Peyer's patch (tissue), 4 donors: Measurements from ENCODE around the gene TRMT2A. TPM values are rescaled to one million over a fixed set of nuclear protein-coding genes. Genes with fewer than 3 reads are reported as not detected.

Experiments used
- DNase-seq, 3 donors: peaks; one replicate each; pipeline ENCODE4 v3.0.0-alpha.2; 2017 to 2019
- H3K27ac ChIP-seq, 4 donors: fragments of 200-600 bp; sonication (generic); one replicate each; pipeline ENCODE4 v1.5.1; 2016 to 2019
- H3K27me3 ChIP-seq, 2 donors: fragments of 200-600 bp; sonication (generic); one replicate each; pipeline ENCODE4 v1.5.1; 2019
- H3K36me3 ChIP-seq, 3 donors: fragments of 200-600 bp; sonication (generic); one replicate each; pipeline ENCODE4 v1.5.1; 2016 to 2019
- H3K4me1 ChIP-seq, 4 donors: fragments of 200-600 bp; sonication (generic); one replicate each; pipeline ENCODE4 v1.5.1; 2016 to 2019
- H3K4me3 ChIP-seq, 4 donors: fragments of 200-600 bp; sonication (generic); 1 replicate in 3 of 4; 2 replicates in 1 of 4; pipeline ENCODE4 v1.5.1; 2016 to 2019; ENCODE audit warnings: mild to moderate bottlenecking in 1 of 4
- H3K9me3 ChIP-seq, 4 donors: fragments of 200-600 bp; sonication (generic); one replicate each; pipeline ENCODE4 v1.5.1; 2016 to 2019; ENCODE audit warnings: mild to moderate bottlenecking in 1 of 4
- POLR2A ChIP-seq, 2 donors: fragments of 450-650 bp; IDR thresholded peaks; one replicate each; pipeline ENCODE4 v1.5.1; 2017; ENCODE audit warnings: antibody characterized with exemption in 2 of 2, mild to moderate bottlenecking in 2 of 2, moderate library complexity in 2 of 2
- total RNA-seq, 4 donors: library from RNA; depleted of rRNA; stranded (reverse); fragments of >200 nt; gene quantifications; one replicate each; pipeline ENCODE4 v1.1.0, GENCODE V29; 2016
- TF ChIP-seq, protein P1 (sequence below), 6 experiments: fragments of 450-650 bp in 4 of 6; fragments of 200-600 bp in 2 of 6; sonication (generic) in 1 of 6; IDR thresholded peaks; one replicate each; pipeline ENCODE4 v1.5.1; 2017 to 2019; ENCODE audit warnings: antibody characterized with exemption in 6 of 6, mild to moderate bottlenecking in 3 of 6, moderate library complexity in 1 of 6

Gene TRMT2A
- total RNA-seq, 4 donors from 2014 or later, result 26.8 to 134 (median 86.9) TPM

DNA sequence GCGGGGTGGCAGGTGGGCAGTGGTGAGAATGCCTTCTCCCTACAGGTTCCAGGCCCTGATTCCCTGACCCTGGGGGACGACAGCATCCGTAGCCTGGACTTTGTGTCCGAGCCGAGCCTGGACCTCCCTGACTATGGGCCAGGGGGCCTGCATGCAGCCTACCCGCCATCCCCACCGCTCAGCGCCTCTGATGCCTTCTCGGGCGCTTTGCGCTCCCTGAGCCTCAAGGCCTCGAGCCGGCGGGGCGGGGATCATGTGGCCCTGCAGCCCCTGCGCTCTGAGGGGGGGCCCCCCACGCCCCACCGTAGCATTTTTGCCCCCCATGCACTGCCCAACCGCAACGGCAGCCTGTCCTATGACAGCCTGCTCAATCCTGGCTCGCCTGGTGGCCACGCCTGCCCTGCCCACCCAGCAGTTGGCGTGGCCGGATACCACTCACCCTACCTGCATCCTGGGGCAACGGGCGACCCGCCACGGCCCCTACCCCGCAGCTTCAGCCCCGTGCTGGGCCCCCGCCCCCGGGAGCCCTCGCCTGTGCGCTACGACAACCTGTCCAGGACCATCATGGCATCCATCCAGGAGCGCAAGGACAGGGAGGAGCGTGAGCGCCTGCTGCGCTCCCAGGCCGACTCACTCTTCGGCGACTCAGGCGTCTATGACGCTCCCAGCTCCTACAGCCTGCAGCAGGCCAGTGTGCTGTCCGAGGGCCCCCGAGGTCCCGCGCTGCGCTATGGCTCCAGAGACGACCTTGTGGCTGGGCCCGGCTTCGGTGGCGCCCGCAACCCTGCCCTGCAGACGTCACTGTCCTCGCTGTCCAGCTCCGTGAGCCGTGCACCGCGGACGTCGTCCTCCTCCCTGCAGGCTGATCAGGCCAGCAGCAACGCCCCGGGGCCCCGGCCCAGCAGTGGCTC is 25.9 kb upstream of the TRMT2A start:
- H3K27ac ChIP-seq, result no peak overlapping the region
- no peak for TF ChIP-seq POLR2A (IDR thresholded peaks at IDR 0.05)
- TF ChIP-seq, protein P1, sequence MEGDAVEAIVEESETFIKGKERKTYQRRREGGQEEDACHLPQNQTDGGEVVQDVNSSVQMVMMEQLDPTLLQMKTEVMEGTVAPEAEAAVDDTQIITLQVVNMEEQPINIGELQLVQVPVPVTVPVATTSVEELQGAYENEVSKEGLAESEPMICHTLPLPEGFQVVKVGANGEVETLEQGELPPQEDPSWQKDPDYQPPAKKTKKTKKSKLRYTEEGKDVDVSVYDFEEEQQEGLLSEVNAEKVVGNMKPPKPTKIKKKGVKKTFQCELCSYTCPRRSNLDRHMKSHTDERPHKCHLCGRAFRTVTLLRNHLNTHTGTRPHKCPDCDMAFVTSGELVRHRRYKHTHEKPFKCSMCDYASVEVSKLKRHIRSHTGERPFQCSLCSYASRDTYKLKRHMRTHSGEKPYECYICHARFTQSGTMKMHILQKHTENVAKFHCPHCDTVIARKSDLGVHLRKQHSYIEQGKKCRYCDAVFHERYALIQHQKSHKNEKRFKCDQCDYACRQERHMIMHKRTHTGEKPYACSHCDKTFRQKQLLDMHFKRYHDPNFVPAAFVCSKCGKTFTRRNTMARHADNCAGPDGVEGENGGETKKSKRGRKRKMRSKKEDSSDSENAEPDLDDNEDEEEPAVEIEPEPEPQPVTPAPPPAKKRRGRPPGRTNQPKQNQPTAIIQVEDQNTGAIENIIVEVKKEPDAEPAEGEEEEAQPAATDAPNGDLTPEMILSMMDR (IDR thresholded peaks at IDR 0.05), result no peak
- H3K36me3 ChIP-seq, result peaks cover 0 to 8% (median 0%) of the 10 kb centered on the region in 3 donors

DNA sequence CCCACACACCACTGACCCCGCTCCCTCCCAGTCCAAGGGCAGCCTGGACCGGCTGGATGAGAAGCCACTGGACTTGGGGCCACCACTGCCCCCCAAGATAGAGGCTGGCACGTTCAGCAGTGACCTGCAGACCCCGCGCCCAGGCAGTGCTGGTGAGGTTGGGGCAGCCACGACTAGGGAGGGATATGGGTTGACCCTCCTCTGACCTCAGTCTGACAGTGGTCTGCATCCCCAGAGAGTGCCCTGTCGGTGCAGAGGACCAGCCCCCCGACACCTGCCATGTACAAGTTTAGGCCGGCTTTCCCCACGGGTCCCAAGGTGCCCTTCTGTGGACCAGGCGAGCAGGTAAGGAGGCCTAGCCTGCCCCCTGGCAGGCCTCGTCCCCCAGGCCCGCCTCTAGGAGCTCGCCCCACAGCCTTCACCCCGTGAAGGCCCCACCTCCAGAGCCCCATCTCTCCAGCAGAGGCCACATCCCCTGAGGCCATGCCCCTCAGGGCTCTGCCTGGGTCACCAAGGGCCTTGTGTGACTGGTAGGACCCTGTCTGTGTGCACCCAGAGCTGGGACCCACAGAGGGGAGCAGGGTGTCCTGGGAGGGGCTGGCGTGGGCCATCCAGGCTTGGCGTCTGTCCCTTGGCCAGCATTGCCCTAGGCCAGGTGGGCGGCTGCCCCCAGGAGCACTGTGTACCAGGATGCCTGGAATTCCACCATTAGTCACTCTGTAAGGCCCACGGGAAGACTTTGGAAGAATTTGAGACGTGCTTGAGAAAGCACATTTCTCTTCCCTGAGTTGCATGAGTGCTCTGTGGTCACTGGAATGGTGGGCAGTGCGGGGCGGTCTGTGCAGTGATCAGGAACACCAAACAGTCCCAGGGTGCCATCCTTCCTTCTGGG is 24.4 kb upstream of the TRMT2A start:
- peaks cover 0 to 14% (median 0%) of the 10 kb centered on the region in 4 donors for H3K4me1 ChIP-seq
- no peak overlapping the region for H3K4me3 ChIP-seq
- DNase-seq, result no peak
- H3K27ac ChIP-seq, result no peak overlapping the region
- peaks cover 0 to 8% (median 0%) of the 10 kb centered on the region in 3 donors for H3K36me3 ChIP-seq
- no peaks in the 10 kb centered on the region for H3K9me3 ChIP-seq
- H3K27me3 ChIP-seq, result no peaks in the 10 kb centered on the region
- no peak for TF ChIP-seq POLR2A (IDR thresholded peaks at IDR 0.05)
- TF ChIP-seq, protein P1 (IDR thresholded peaks at IDR 0.05), result no peak

More for the DNA sequence above, 25.9 kb upstream of the TRMT2A start:
- Histone ChIP-seq H3K9me3 (no peaks in the 10 kb centered on the region), H3K27me3 (no peaks in the 10 kb centered on the region), H3K4me1 (peaks cover 0 to 1% (median 0%) of the 10 kb centered on the region in 4 donors), H3K4me3 (no peak overlapping the region)
- no peak for DNase-seq

DNA sequence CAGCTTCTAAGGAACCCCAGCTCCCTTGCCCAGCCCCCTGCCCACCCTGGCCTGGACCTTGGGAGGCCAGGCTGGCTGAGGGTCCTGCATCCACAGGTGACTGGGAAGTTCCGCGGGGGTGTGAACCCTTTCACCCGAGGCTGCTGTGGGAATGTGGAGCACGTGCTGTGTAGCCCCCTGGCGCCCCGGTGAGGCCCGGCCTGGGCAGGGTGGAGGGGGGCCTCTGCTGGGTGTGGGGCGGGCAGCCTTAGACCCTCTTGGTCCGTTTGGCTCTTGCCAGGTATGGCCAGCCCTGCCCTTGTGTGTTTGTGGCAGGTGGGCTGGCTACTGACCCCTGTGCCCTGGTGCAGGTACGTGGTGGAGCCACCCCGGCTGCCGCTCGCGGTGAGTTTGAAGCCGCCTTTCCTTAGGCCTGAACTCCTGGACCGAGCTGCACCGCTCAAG is 23.5 kb upstream of the TRMT2A start:
- H3K27me3 ChIP-seq, result no peaks in the 10 kb centered on the region
- no peaks in the 10 kb centered on the region for H3K9me3 ChIP-seq
- no peak overlapping the region for H3K27ac ChIP-seq
- DNase-seq, result no peak
- H3K4me3 ChIP-seq, result no peak overlapping the region
- H3K36me3 ChIP-seq, result peaks cover 0 to 8% (median 0%) of the 10 kb centered on the region in 3 donors
- H3K4me1 ChIP-seq, result peaks cover 0 to 18% (median under 1%) of the 10 kb centered on the region in 4 donors
- no peak for TF ChIP-seq POLR2A (IDR thresholded peaks at IDR 0.05)
- TF ChIP-seq, protein P1 (IDR thresholded peaks at IDR 0.05), result no peak

DNA sequence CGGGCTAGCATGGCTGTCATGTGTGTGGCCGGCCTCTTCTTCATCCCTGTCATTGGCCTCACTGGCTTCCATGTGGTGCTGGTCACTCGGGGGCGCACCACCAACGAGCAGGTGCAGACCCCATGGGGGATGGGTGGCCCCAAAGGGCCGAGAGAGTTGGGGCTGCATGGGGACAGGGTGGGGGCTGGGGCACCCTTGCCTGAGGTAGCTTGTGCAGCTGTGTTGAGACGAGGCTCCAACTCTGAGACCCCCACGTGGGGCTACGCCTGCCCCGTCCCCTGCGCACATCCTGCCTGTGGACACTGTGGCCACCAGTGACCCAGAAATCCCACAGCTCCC is 23.1 kb upstream of the TRMT2A start:
- Histone ChIP-seq H3K4me1 (peaks cover 0 to 18% (median 2%) of the 10 kb centered on the region in 4 donors), H3K4me3 (no peak overlapping the region), H3K9me3 (no peaks in the 10 kb centered on the region), H3K27me3 (no peaks in the 10 kb centered on the region), H3K36me3 (peaks cover 0 to 8% (median 0%) of the 10 kb centered on the region in 3 donors), H3K27ac (no peak overlapping the region)
- DNase-seq, result no peak
- no peak for TF ChIP-seq POLR2A (IDR thresholded peaks at IDR 0.05)
- TF ChIP-seq, protein P1 (IDR thresholded peaks at IDR 0.05), result no peak

DNA sequence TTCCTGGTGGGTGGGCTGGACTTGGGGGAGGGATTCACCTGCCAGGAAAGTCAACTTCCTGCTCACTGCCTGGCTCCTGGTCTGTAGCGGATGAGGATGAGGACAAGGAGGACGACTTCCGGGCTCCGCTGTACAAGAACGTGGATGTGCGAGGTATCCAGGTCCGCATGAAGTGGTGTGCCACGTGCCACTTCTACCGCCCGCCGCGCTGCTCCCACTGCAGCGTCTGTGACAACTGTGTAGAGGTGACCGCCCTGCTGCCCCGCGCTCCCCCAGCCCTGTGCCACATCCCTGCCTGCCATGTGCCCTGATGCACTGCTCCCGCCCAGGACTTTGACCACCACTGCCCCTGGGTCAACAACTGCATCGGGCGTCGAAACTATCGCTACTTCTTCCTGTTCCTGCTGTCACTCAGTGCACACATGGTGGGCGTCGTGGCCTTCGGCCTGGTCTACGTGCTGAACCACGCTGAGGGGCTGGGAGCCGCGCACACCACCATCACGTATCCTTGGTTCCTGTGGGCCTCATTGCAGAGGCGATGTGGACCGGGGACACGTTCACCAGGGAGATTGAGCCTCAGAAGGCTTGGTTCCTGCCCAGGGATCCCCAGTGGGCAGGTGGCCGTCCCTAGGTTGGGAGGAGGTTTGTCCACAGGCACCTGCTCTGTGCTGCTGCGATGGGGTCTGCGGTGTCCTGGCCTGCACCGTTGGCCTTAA is 22.5 kb upstream of the TRMT2A start:
- H3K27me3 ChIP-seq, result no peaks in the 10 kb centered on the region
- H3K27ac ChIP-seq, result no peak overlapping the region
- TF ChIP-seq, protein P1 (IDR thresholded peaks at IDR 0.05), result no peak
- no peak for TF ChIP-seq POLR2A (IDR thresholded peaks at IDR 0.05)
- H3K36me3 ChIP-seq, result peaks cover 0 to 8% (median 0%) of the 10 kb centered on the region in 3 donors
- H3K4me1 ChIP-seq, result peaks cover 0 to 21% (median 2%) of the 10 kb centered on the region in 4 donors
- no peak overlapping the region for H3K4me3 ChIP-seq
- DNase-seq, result no peak
- no peaks in the 10 kb centered on the region for H3K9me3 ChIP-seq
